ENCODE results near the gene GOLM1.
"Not testable (repeated sequence)": the region's sequence is repeated elsewhere in the genome, so short reads cannot be mapped to it uniquely, and the experiment has no call there.

DNA sequence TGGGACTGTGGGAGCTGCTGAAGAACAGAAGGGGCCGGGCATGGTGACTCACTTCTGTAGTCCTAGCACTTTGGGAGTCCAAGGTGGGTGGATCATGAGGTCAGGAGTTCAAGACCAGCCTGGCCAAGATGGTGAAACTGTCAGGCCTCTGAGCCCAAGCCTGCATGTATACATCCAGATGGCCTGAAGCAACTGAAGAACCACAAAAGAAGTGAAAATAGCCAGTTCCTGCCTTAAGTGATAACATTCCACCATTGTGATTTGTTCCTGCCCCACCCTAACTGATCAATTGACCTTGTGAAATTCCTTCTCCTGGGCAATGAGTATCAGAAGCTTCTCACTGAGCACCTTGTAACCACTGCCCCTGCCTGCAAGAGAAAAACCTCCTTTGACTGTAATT, 46.6 kb upstream of the GOLM1 start:
- not testable (repeated sequence) for TF ChIP-seq RFX5 (IDR thresholded peaks at IDR 0.05; ENCODE audit: low read depth, low read length); POLR2A (IDR thresholded peaks at IDR 0.05; ENCODE audit: low read depth, low read length); CTCF (conservative IDR thresholded peaks at IDR 0.05; ENCODE audit: low read depth, low read length); SMC3 (IDR thresholded peaks at IDR 0.05; ENCODE audit: low read depth, low read length); MAZ (IDR thresholded peaks at IDR 0.05; ENCODE audit: borderline replicate concordance, low read depth, low read length); FOS (IDR thresholded peaks at IDR 0.05; ENCODE audit: low read depth, low read length)
- TF ChIP-seq, protein P1, sequence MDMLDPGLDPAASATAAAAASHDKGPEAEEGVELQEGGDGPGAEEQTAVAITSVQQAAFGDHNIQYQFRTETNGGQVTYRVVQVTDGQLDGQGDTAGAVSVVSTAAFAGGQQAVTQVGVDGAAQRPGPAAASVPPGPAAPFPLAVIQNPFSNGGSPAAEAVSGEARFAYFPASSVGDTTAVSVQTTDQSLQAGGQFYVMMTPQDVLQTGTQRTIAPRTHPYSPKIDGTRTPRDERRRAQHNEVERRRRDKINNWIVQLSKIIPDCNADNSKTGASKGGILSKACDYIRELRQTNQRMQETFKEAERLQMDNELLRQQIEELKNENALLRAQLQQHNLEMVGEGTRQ (IDR thresholded peaks at IDR 0.05; ENCODE audit: low read depth, low read length) = not testable (repeated sequence)

All from IMR-90 (cell line).